NCI-H2196 (cell line): ENCODE measurements around the gene FRMD8.

Experiments used
- DNase-seq: peaks from one replicate; lab custom pipeline; 2025; ENCODE audit not compliant: unreplicated experiment; lab: John Stamatoyannopoulos, UW

The FRMD8 gene

GRCh38 chr11:65373839-65374580 is 12.4 kb upstream of the FRMD8 start:
- DNase-seq = no peak

GRCh38 chr11:65375012-65375411 is 11.4 kb upstream of the FRMD8 start:
- DNase-seq = no peak

- no peak for DNase-seq
These were observed 10.2 kb upstream of the FRMD8 start for GRCh38 chr11:65376138-65376713.

GRCh38 chr11:65377036-65377435 is 9.4 kb upstream of the FRMD8 start:
- DNase-seq = no peak

GRCh38 chr11:65377777-65378176 is 8.7 kb upstream of the FRMD8 start:
- DNase-seq = no peak

GRCh38 chr11:65378208-65378927 is 8.1 kb upstream of the FRMD8 start:
- no peak for DNase-seq

GRCh38 chr11:65378928-65379638 is 7.4 kb upstream of the FRMD8 start:
- DNase-seq = no peak

GRCh38 chr11:65379698-65380459 is 6.6 kb upstream of the FRMD8 start:
- no peak for DNase-seq

- no peak for DNase-seq
These were observed 5.8 kb upstream of the FRMD8 start for GRCh38 chr11:65380460-65381119.

- DNase-seq = no peak
These were observed 4.8 kb upstream of the FRMD8 start for GRCh38 chr11:65381716-65382032.

- DNase-seq = peak; percentile 94
These were observed 4.2 kb upstream of the FRMD8 start, which contains the start of gene SLC25A45 for GRCh38 chr11:65382033-65382803. SLC25A45 (minus strand) TSS chr11:65382646; CDS start chr11:65381951, 695 bp downstream.

- no peak for DNase-seq
These were observed 3.6 kb upstream of the FRMD8 start for GRCh38 chr11:65382804-65383368.

- no peak for DNase-seq
These were observed 2.7 kb upstream of the FRMD8 start for GRCh38 chr11:65383778-65384177.

- no peak for DNase-seq
These were observed 2.0 kb upstream of the FRMD8 start for GRCh38 chr11:65384301-65384889.

GRCh38 chr11:65388731-65389130 is 2.3 kb downstream of the FRMD8 start:
- DNase-seq = no peak

GRCh38 chr11:65389294-65389980 is 3.0 kb downstream of the FRMD8 start:
- DNase-seq = no peak

GRCh38 chr11:65390099-65390941 is 3.9 kb downstream of the FRMD8 start:
- no peak for DNase-seq
